Activated T-cell treated with anti-CD3 and anti-CD28 coated beads for 24 hours (primary cell): ENCODE results near the gene MMP23B.
"Not testable (repeated sequence)": the region's sequence is repeated elsewhere in the genome, so short reads cannot be mapped to it uniquely, and the experiment has no call there.

ENCODE experiments used
- DNase-seq: peaks from one replicate; pipeline ENCODE4 v3.0.0-alpha.2; 2020; ENCODE audit warnings: low read depth

Gene MMP23B

DNA sequence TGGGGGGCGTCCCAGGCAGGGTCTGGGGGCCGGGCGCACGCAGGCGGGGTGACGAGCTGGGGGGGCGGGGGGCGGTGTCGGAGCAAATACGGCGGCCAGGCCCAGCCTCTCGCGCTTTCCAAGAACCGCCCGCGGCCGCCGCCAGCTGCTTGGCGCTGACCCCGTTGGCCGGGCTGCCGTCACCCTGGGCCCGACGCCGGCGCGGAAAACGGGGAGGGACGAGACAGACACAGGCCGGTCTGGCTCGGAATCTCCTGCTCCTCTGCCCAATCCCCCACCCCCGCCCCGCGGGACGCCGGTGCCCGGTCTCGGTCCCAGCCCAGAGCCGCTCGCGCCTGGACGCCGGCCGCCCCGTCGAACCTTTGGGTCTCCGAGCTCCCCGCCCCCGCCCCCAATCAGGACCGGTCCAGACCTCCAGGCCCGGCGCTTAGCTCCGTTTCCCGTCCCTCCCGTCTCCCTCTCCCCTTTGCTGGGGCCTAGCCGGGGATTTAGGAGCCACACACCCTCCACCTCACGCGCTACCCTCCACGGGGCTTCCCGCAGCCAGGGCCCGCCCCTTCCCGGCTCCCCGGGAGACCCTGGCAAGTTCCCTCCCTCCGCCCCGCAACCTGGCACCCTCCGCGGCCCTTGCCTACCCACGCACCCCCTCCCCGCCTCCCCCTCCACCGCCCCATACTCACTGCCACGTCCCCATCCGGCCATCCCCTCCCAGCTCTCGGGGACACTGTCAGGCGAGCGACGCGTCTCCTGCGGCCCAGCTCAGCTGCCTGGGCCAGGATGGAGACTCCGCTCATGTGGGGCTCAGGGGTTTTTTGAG lies 800 bp upstream of the MMP23B start:
- no peak for DNase-seq

DNA sequence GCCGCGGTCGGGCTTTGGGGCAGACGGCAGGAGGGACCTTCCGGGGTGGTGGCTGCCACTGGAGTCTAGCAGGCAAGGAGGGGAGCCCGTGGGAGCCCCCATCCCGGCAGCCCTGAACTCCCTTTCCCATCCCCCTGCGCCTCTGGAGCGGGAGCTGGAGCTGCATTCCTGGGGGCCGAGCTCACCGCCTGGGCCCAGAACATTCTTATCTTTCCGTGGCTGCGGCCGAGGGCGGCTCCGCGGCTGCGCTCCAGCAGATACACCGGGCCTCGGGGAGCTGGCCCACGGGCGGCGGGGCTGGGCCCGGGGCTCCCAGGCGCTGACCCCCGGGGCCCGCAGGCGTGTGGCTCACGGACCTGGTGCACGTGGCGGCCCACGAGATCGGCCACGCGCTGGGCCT lies 1.4 kb downstream of the MMP23B start:
- DNase-seq, result not testable (repeated sequence)

DNA sequence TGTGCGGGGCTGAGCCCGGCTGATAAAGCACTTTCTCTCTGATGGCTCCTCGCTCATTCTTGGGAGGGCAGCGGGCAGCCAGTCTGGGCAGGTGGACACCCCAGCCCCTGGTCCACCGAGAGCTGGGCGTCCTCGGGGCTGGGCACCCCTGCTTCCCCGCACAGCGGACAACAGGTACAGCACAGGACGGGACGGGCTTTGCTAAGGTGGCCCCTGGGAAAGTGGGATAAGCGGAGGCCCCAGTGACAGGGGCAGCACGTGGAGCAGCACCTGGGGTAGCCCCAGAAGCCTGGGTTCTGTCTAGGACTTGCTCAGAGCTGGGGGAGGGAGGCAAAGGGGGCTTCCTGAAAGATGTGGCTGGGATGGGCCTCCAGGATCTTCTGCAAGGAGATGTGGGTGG lies 2.6 kb downstream of the MMP23B start:
- DNase-seq, result not testable (repeated sequence)

DNA sequence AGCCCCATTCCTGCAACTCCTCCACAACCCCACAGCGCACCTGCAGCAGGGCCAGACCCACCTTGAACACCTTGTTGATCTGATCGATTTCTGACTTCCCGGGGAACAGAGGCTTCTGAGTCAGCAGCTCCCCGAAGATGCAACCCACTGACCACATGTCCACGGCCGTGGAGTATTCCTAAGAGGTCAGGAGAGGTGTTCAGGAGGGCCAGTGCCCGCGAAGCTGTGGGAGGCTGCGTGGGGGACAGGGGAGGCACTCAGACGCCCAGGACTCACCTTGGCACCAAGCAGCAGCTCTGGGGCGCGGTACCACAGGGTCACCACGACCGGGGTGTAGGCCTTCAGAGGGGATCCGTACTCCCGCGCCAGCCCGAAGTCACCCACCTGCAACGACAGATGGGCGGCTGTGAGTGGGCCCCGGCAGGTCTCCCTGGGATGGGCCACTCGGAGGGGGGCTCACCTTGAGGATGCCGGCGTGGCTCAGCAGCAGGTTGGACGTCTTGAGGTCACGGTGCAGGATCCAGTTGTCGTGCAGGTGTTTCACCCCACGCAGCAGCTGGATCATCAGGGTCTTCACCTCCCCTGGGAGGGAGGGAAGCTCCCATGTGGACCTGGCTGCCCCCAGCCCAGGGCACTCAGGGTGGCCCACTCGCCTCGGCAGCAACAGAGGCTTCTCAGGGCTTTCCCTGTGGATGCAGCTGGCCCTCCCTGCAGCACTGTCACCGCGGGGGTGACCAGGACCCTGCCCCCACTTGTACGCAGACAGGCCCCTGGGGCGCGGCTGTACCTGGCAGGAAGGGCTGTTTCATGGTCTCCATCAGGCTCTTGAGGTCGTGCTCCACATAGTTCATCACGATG lies 4.9 kb downstream of the MMP23B start:
- not testable (repeated sequence) for DNase-seq

DNA sequence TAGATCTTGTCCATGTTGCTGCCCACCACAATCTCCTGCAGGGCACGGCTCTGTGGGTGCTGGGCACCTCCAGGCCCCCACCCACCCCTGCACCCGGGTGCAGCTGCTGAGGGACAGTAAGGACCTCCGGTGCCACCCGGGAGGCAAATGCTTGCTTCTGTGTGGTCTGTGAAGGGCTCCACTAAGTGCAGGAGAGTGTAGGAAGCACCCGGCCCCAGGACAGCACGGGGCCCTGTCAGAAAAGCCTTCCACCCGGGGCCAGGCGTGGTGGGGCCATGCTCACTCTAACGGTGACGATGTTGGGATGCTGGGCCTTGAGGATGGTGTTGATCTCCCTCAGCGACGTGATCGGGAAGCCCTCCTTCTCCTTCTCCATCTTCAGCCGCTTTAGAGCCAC lies 5.5 kb downstream of the MMP23B start:
- DNase-seq, result not testable (repeated sequence)

DNA sequence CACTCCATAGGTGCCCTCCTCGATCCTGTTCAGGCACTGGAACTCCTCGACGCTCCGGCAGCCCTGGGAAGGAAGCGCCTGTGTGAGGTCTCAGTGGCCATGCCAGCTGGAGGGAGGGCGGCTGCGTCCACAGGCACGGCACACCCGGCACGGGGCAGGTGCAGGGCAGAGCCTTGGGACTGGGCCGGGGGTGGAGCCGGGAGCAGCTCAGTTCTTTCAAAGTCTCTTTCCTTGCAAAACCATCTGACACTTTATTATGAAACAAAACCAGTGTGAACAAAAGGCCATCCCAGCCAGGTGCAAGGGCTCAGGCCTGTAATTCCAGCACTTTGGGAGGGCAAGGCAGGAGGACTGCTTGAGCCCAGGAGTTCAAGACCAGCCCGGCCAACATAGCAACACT lies 6.6 kb downstream of the MMP23B start:
- not testable (repeated sequence) for DNase-seq

DNA sequence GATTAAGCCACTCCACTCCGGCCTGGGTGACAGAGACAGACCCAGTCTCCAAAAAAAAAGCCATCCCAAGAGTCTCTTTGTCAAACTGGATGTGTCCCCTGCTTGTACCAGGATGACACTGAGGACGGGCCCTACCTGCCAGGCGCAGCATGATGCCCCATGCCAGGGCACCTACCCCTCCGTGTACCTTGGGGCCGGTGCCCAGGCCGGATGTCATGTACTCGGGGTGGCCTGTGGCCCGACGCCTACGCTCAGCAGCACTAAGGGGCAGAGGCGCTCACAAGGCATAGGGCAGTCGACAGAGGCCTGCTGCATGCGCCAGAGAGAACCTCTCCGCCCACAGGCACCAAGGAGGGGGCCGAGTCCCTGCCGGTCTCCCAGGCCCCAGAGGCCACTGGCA lies 7.4 kb downstream of the MMP23B start:
- not testable (repeated sequence) for DNase-seq

DNA sequence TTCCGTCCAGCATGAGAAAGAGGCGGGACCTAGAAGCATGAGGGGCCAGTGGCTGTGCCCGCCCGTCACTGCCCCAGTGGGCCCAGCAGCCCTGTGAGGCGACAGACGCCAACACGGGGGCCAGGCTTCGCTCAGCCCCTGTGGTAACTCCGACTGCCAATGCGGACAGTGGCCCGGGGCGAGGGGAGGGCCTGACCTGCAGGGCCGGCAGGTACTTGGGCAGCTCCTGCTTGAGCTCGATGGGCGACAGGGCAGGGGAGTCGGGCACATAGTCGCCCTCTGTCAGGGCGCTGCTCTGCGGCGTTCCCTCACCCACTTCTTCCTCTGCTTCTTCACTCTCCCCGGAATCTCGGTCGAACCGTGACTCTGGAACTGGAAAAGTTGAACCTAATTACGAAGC lies 8.1 kb downstream of the MMP23B start:
- not testable (repeated sequence) for DNase-seq

DNA sequence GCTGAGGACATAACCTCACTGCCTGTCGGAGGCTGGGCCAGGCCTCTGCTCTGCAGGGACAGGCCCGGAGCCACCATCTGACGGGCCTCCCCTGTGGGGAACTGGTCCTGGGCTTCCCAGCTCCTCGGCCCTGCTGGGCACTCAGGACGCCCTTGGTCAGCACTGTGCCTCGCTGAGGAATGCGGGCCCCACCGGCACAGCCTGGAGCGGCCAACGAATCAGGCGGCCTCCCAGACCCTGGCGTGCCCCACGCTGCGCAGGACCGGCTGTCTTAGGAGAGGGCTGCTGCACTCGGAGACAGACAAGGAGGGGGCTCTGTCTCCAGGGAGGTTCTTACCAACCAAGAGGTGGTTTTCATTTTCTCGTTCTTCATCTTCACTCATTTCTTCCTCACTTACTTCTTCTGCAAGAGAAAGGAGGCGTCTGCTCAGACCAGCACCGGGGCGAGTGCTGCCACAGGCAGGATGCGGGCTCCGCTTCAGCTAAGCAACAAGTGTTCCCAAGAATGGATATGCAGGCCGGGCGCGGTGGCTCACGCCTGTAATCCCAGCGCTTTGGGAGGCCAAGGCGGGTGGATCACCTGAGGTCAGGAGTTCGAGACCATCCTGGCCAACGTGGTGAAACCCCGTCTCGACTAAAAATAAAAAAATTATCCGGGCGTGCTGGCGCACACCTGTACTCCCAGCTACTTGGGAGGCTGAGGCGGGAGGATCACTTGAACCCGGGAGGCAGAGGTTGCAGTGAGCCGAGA lies 8.9 kb downstream of the MMP23B start:
- DNase-seq, result not testable (repeated sequence)

DNA sequence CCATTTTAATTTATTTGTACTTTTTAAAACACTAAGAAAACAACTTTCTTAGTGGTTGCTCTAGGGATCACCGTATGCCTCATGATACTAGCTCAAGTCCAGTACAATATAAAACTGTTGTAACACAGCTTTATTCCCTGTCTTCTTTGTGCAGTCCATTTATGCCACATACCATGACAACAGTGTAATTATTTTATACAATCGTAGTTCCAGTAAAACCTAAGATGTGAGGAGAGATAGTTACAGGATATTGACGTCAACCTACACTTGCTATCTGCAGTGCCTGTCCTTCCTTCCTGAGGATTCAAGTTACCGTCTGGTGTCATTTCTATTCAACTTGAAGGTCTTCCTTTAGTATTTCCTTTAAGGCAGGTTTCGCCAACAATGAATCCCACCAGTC lies 14.4 kb downstream of the MMP23B start:
- not testable (repeated sequence) for DNase-seq

DNA sequence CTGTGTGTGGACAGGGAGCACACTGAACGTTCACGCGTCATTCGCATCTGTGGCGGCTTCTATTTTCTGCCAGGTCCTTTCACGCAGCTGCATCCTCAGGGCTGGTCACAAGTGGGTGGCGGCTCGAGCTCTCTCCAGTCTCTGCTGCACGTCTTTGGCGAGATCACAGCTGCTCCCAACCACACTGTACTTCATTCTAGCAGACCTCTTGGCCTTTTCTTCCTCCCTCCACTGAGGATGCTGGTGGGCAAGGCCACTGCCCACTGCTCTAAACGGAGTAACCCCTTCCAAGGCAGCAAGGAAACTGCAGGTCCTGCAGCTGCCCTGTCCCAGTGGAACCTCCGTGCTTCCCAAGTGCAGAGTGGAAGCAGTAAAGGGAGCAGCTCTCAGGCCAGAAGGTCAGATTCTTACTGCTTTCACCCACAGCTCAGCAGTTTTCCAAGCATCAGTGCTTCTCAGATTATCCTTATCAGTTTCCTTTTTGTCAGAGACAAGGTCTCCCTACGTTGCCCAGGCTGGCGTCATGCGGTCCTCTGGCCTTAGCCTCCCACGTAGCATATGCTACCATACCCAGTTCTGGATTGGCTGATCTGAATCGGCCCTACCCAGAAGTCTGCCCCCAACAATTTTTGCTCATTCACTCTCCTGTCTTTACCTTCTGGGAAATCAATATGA lies 15.7 kb downstream of the MMP23B start:
- DNase-seq, result not testable (repeated sequence)

DNA sequence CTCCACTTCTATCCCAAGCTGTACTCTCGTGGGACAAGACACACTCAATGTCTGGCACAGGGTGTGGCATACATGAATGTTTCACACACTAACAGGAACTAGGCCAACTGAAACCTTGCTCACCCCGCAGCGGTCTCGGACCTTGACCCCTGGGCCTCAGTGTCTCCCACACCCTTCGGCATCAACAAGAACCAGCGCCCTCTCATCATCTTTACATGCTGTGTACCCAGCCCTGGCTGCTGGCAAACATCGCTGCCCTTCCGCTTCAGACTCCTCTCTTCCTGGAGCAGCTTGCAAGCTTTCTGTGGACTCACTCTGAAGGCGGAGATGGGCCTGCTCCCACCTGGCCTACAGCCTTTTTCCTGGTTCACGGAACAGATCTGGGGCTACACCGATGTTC lies 16.3 kb downstream of the MMP23B start:
- not testable (repeated sequence) for DNase-seq

DNA sequence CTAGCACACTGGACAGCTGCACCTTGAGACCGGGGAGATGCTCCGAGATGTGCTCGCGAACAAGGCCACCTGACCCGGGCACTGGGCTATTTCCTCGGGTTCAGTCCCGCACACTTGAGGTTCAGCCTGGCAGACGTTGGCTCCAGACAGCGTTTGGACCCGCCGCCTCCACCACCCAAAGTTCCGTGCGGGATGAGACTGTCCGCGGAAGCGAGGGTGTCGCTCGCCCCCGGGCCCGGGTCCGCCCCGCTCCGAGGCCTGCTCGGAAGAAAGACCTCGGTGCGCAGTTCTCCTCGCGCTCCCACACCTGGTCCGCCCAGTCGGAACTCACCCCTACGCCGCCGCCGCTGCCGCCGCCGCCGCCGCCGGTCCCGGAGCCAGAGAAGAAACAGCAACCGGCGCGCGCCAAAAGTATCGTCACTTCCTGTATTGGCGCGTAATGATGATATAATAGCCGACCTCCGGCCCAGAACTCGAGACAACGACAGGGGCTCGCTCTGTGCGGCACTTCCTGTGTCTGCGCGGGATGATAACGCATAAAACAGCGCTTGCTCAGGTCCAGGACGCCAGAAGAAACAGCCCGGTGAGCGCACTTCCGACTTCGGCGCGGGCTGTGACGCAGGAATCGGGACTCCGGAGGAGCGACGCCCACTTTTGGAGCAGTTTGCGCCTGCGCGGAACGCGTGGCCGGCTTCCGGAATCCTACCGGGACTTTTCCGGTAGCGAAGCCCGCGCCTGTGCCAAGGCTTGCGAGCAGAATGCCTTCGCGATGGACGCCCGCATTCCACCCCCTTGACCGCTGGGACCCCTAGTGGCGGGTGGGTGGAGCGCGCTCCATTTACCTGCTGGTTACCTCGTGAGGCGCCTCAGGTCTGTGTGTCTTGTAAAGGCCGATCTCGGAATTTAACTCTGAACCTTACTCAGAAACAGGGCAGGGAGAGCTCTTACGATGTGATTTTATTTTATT lies 26.9 kb downstream of the MMP23B start, which contains the start of gene CDK11B:
Gene CDK11B (minus strand): TSS at position 422 of the 967 bp plus-strand sequence. CDS start 1,519 bp downstream, outside the sequence.
- DNase-seq, result peak; percentile 100

DNA sequence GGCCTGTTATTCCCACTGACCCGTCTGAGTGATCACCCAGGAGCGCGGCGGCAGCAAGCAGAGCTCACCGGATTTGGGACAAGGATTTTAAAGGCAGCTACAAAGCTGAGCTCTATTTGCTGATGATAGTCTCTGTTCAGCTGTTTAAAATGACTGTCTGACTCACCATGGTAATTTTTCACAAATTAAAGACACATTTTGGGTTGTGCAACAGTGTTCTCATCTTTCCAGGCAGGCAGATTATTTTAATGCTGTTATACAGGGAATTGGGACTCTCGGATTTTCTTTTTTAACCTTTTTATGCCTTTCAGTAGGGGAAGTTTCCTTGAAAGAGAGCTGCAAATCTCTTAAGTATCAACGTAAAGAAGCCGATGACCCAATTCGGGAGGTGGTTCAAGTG lies 30.4 kb downstream of the MMP23B start:
- not testable (repeated sequence) for DNase-seq

DNA sequence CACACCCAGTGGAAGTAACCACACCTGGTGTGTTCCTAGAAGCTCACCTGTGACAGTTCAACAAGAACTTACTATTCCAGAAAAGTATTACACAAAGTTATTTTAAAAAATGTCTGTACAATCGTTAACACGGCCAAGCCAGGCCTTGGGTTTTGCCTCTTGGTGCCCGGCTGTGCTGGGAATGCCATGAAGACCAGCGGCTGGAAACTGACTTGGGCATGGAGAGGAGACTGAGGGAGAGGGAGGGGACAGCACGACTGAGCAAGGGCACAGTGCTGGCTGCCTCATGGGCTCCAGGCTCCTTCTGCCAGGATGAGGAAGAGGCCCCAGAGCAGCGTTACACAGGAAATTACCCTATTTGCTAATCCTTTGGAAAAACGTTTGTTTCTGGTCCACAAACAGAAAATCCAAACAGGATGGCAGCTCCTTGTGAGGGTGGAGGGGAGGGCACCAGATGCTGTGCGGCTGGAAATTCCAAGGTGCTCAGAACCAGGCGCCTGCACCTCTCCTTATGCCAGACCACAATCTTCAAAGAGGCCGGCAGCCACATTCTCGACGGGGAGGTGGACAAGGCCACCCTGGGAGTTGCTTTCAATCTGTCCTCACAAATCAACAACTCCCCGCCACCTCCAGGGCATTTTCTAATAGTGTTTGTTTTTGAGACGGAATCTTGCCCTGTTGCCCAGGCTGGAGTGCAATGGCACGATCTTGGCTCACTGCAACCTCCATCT lies 31.0 kb downstream of the MMP23B start:
- not testable (repeated sequence) for DNase-seq

DNA sequence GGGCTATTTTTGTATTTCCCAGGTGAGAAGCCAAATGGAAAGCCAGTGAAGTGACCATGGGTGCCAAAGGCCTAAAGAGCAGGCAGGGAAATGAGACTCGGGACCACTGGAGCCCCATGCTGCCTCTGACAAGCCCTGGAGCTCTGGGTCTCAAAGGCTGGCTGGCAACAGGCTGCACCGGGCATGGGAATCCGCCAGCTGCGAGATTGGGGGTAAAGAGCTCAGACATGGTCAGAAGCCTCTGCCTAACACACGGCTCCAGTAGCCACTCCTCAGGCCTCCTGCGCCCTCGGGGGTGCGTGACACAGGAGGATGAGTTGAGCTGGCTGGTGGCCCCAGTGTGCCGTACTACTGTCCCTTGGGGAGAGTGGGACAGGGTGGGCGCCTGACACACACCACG lies 32.3 kb downstream of the MMP23B start:
- DNase-seq, result not testable (repeated sequence)

DNA sequence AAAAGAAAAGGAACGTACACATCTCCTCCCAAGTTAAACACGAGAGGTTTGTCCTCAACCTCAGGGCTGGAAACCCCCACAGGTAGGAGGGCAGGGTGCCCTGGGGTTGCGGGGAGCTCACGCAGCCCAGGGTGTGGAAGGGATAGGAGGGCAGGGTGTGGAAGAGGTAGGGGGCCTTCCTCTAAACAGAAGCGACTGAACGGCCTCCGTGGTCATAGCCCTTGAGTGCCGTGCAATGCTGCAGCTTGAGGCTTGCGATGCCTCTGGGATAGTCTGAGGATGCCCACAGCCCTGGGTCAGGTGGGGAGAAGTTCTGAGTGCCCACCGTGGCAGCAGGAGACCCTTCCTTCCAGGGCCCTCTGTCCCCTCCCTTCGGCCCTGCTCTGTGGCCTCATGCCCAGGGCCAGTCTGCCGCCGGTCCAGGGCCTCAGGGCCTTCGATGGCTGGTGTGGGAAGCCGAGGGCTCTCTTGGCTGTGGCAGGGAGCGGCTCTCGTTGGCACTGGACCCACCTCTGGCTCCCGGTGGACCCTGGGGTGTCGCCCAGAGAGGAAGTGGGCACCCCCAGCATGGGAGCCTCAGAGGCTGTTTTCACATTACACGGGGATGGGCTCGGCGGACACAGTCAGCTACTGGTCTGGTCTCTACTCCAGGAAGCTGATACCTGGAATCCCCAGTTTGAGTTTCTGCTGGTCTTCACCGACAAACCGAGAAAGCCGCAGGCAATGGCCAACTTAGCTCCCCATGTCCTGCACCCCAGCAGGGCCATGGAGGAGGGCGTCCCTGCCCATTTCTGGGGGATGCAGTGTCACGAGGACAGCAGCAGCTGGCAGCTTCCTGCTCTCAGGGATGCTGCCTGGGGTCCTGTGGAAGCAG lies 33.2 kb downstream of the MMP23B start:
- DNase-seq, result no peak

DNA sequence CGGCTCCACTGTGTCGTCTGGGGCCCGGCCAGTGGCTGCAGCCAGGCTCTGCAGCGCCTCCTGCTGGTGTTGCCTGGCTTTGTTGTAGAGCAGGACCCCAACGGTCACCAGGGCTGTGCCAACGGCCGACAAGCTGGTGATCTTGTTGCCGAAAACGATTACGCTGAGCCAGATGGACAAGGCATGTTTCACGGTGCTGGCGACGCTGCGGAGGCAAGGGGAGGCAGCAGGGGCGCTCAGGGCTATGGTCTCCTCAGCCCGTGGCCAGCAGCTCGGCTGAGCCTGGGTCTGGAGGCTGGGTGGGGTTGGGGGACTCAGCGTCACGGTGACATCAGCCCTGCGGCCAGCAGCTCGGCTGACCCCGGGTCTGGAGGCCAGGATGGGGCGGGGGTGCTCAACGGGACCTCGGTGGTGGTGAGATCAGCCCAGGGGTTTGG lies 33.9 kb downstream of the MMP23B start:
- no peak for DNase-seq

DNA sequence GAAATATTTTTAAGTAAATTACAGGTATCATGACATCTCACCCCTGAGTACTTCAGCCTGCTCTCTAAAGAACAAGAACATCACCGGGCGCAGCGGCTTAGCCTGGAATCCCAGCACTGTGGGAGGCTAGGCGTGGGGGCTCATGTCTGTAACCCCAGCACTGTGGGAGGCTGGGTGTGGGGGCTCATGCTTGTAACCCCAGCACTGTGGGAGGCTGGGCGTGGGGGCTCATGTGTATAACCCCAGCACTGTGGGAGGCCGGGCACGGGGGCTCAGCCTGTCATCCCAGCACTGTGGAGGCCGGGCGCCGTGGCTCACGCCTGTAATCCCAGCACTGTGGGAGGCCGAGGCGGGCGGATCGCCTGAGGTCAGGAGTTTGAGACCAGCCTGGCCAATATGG lies 34.6 kb downstream of the MMP23B start:
- DNase-seq, result no peak
